Osteocyte (in vitro differentiated cells): Measurements from ENCODE around the gene CTTNBP2. TPM values are rescaled to one million over a fixed set of nuclear protein-coding genes. Genes with fewer than 3 reads are reported as not detected.

Experiments
- DNase-seq: peaks from one replicate; pipeline ENCODE4 v3.0.0; 2021; ENCODE audit warnings: mixed read lengths; ENCODE audit not compliant: unreplicated experiment; ENCODE audit errors: extremely low spot score
- H3K27ac Mint-ChIP-seq: one replicate; pipeline ENCODE4 v1.8.0; 2021; ENCODE audit warnings: mild to moderate bottlenecking, mixed read lengths; ENCODE audit not compliant: unreplicated experiment
- H3K27me3 Mint-ChIP-seq: one replicate; pipeline ENCODE4 v1.8.0; 2021; ENCODE audit warnings: mixed read lengths; ENCODE audit not compliant: unreplicated experiment
- H3K36me3 Mint-ChIP-seq: one replicate; pipeline ENCODE4 v1.8.0; 2021; ENCODE audit warnings: mixed read lengths; ENCODE audit not compliant: unreplicated experiment
- H3K4me1 Mint-ChIP-seq: one replicate; pipeline ENCODE4 v1.8.0; 2021; ENCODE audit warnings: mixed read lengths; ENCODE audit not compliant: unreplicated experiment
- H3K4me3 Mint-ChIP-seq: one replicate; pipeline ENCODE4 v1.8.0; 2021; ENCODE audit warnings: mild to moderate bottlenecking, moderate library complexity, mixed read lengths; ENCODE audit not compliant: unreplicated experiment
- H3K9me3 Mint-ChIP-seq: one replicate; pipeline ENCODE4 v1.8.0; 2021; ENCODE audit warnings: mixed read lengths; ENCODE audit not compliant: unreplicated experiment
- CTCF ChIP-seq: fragments of 200-600 bp; sonication (generic); IDR thresholded peaks from 2 replicates; pipeline ENCODE4 v1.5.0; 2021; ENCODE audit warnings: antibody characterized with exemption, mild to moderate bottlenecking, moderate library complexity
- total RNA-seq: library from RNA; stranded (reverse); gene quantifications from 2 replicates; pipeline ENCODE4 v1.2.1, GENCODE V29; 2021

Gene CTTNBP2
- total RNA-seq, 1 donor from 2014 or later: 2.3 TPM

- Mint-ChIP-seq H3K36me3 (no peaks in the 10 kb centered on the region), H3K27me3 (no peaks in the 10 kb centered on the region), H3K27ac (no peak overlapping the region), H3K4me1 (no peaks in the 10 kb centered on the region), H3K4me3 (no peak overlapping the region), H3K9me3 (no peaks in the 10 kb centered on the region)
- no peak for TF ChIP-seq CTCF
- no peak for DNase-seq
These were observed 113.1 kb downstream of the CTTNBP2 start for GRCh38 chr7:117759950-117760640.

GRCh38 chr7:117757440-117757839 is 115.8 kb downstream of the CTTNBP2 start:
- Mint-ChIP-seq H3K27ac (no peak overlapping the region), H3K9me3 (no peaks in the 10 kb centered on the region), H3K4me3 (no peak overlapping the region), H3K4me1 (no peaks in the 10 kb centered on the region), H3K27me3 (no peaks in the 10 kb centered on the region), H3K36me3 (no peaks in the 10 kb centered on the region)
- DNase-seq: no peak
- no peak for TF ChIP-seq CTCF

- H3K27ac Mint-ChIP-seq: no peak overlapping the region
These were observed 116.6 kb downstream of the CTTNBP2 start for GRCh38 chr7:117756586-117757085.

GRCh38 chr7:117755136-117755535 is 118.1 kb downstream of the CTTNBP2 start:
- Mint-ChIP-seq H3K27ac (no peak overlapping the region), H3K9me3 (no peaks in the 10 kb centered on the region)

More at GRCh38 chr7:117756586-117757085, 116.6 kb downstream of the CTTNBP2 start:
- Mint-ChIP-seq H3K9me3 (no peaks in the 10 kb centered on the region), H3K27me3 (no peaks in the 10 kb centered on the region), H3K4me1 (no peaks in the 10 kb centered on the region), H3K4me3 (no peak overlapping the region), H3K36me3 (no peaks in the 10 kb centered on the region)
- DNase-seq: no peak
- TF ChIP-seq CTCF: no peak

More at GRCh38 chr7:117755136-117755535, 118.1 kb downstream of the CTTNBP2 start:
- no peaks in the 10 kb centered on the region for H3K4me1 Mint-ChIP-seq
- no peak overlapping the region for H3K4me3 Mint-ChIP-seq
- no peaks in the 10 kb centered on the region for H3K36me3 Mint-ChIP-seq
- no peaks in the 10 kb centered on the region for H3K27me3 Mint-ChIP-seq
- no peak for TF ChIP-seq CTCF
- DNase-seq: no peak
